Testis (tissue), 3 donors: Measurements from ENCODE around the gene MCL1. TPM values are rescaled to one million over a fixed set of nuclear protein-coding genes. Genes with fewer than 3 reads are reported as not detected.

Experiments
- DNase-seq: peaks from one replicate; pipeline ENCODE4 v3.0.0-alpha.2; 2019
- H3K27ac ChIP-seq, 2 donors: fragments of 200-600 bp; sonication (generic); one replicate each; pipeline ENCODE4 v1.5.1; 2019
- H3K27me3 ChIP-seq: fragments of 200-600 bp; sonication (generic); one replicate; pipeline ENCODE4 v1.5.1; 2019
- H3K36me3 ChIP-seq: fragments of 200-600 bp; sonication (generic); one replicate; pipeline ENCODE4 v1.5.1; 2017; ENCODE audit warnings: low read depth; ENCODE audit errors: missing control alignments
- H3K4me1 ChIP-seq: fragments of 200-600 bp; sonication (generic); one replicate; pipeline ENCODE4 v1.5.1; 2019
- H3K4me3 ChIP-seq, 2 donors: fragments of 200-600 bp; sonication (generic); one replicate each; pipeline ENCODE4 v1.5.1; 2017 to 2019
- H3K9me3 ChIP-seq: fragments of 200-600 bp; sonication (generic); one replicate; pipeline ENCODE4 v1.5.1; 2017
- CTCF ChIP-seq, 3 experiments: fragments of 450-650 bp in 2 of 3; fragments of 200-600 bp in 1 of 3; sonication (generic) in 1 of 3; IDR thresholded peaks; one replicate each; pipeline ENCODE4 v1.5.1; 2016 to 2019; ENCODE audit warnings: antibody characterized with exemption in 3 of 3, mild to moderate bottlenecking in 2 of 3, moderate library complexity in 1 of 3
- POLR2A ChIP-seq: fragments of 450-650 bp; IDR thresholded peaks from one replicate; pipeline ENCODE4 v1.6.1; 2017; ENCODE audit warnings: antibody characterized with exemption, mild to moderate bottlenecking, moderate library complexity
- WGBS, 2 donors: methylation state at CpG; one replicate each; pipeline ENCODE4 v1.1.5; 2018; 5-methylcytosine and 5-hydroxymethylcytosine counted together
- intact Hi-C: fragments of 100-400 bp; cut with DNase I; formaldehyde crosslinking; loops from one replicate; pipeline ENCODE4 v1.15.1; 2023; ENCODE audit warnings: low total_unique reads
- microRNA-seq, 2 donors: library from miRNA; unstranded; fragments of <30 nt; microRNA quantifications; one replicate each; pipeline ENCODE4, GENCODE V29; 2016; ENCODE audit warnings: borderline number of aligned reads in 2 of 2, borderline replicate concordance in 1 of 2
- polyA plus RNA-seq: library from polyadenylated mRNA; stranded (reverse); fragments of 350-450 nt; fragmentation: Illumina TruSeq; extraction: RNeasy Lipid Tissue Mini Kit (QIAGEN cat#74804); gene quantifications from one replicate; pipeline ENCODE4 v1.2.3, GENCODE V29; 2014; ENCODE audit warnings: low read depth, low replicate concordance; ENCODE audit not compliant: insufficient read depth
- small RNA-seq, 2 donors: library from RNA; depleted of rRNA; stranded (forward); fragments of <200 nt; gene quantifications; one replicate each; pipeline ENCODE3, GENCODE V24; 2016
- total RNA-seq, 2 donors: library from RNA; depleted of rRNA; stranded (reverse); fragments of >200 nt; gene quantifications; one replicate each; pipeline ENCODE4 v1.2.3, GENCODE V29; 2016

The MCL1 gene
- total and polyA plus RNA-seq, 3 donors from 2014 or later, result 94.1 to 112 (median 111) TPM

- H3K27ac ChIP-seq, result no peak overlapping the region
- 97 to 100% methylated on average over 1 of the region's 1 CpG for WGBS, 2 donors
- H3K27me3 ChIP-seq, result no peaks in the 10 kb centered on the region
- intact Hi-C loops, result no loop called here
- TF ChIP-seq POLR2A (no peak), CTCF (IDR thresholded peaks at IDR 0.05) (no peak)
- H3K9me3 ChIP-seq, result no peaks in the 10 kb centered on the region
- no peak overlapping the region for H3K4me3 ChIP-seq
- H3K4me1 ChIP-seq, result peaks cover 13% of the 10 kb centered on the region
- DNase-seq, result no peak
- no peaks in the 10 kb centered on the region for H3K36me3 ChIP-seq
Observed at GRCh38 chr1:150528196-150528595, 51.2 kb downstream of the MCL1 start.

GRCh38 chr1:150525348-150525747, 54.1 kb downstream of the MCL1 start:
- TF ChIP-seq CTCF (IDR thresholded peaks at IDR 0.05) (no peak), POLR2A (no peak)
- Histone ChIP-seq H3K27ac (no peak overlapping the region), H3K4me1 (peaks cover 8% of the 10 kb centered on the region), H3K4me3 (no peak overlapping the region), H3K36me3 (no peaks in the 10 kb centered on the region), H3K27me3 (no peaks in the 10 kb centered on the region), H3K9me3 (no peaks in the 10 kb centered on the region)
- no peak for DNase-seq
- 93% methylated on average over 3 of the region's 3 CpGs for WGBS, 2 donors
- intact Hi-C loops, result no loop called here

Small RNA genes within 50 kb of the gene (microRNA-seq; reads per million reads assigned to microRNA genes)
- gene MIR4257, result 0 reads per million in 2 donors

Small RNA genes within 50 kb of the gene (small RNA-seq; reads per million reads assigned to genes)
- gene MIR4257, result 0 reads per million in 2 donors
- 0 reads per million in 2 donors for gene RF00015
- gene RF00561, result 0 reads per million in 2 donors
- 0 reads per million in 2 donors for gene RN7SL473P
- 0 reads per million in 2 donors for gene RN7SL600P

Other genes starting within 250 kb of the MCL1 start
- 10 to 100 TPM; 32.1 to 36.3 TPM for gene RPRD2, start 215.5 kb downstream of the MCL1 start, total RNA-seq
- gene RPRD2, start 215.5 kb downstream of the MCL1 start, polyA plus RNA-seq, result 38.9 TPM
- gene TARS2, start 92.2 kb downstream of the MCL1 start, total RNA-seq, result 10 to 100 TPM; 35.7 to 39.7 TPM
- gene TARS2, start 92.2 kb downstream of the MCL1 start, polyA plus RNA-seq, result 35.4 TPM
- gene ECM1, start 71.5 kb downstream of the MCL1 start, total RNA-seq, result 1 to 10 TPM; 4.6 to 5.0 TPM
- gene ECM1, start 71.5 kb downstream of the MCL1 start, polyA plus RNA-seq, result 16.9 TPM
- 1 to 10 TPM in 1 of 2 donors, not detected in 1; 1.3 TPM for gene FALEC, start 63.9 kb downstream of the MCL1 start, total RNA-seq
- gene FALEC, start 63.9 kb downstream of the MCL1 start, polyA plus RNA-seq, result not detected
- gene ADAMTSL4, start 30.2 kb downstream of the MCL1 start, total RNA-seq, result 1 to 10 TPM; 8.9 to 10.0 TPM
- gene ADAMTSL4, start 30.2 kb downstream of the MCL1 start, polyA plus RNA-seq, result 14.2 TPM
- 10 to 100 TPM; 76.5 to 84.5 TPM for gene ENSA, start 50.0 kb upstream of the MCL1 start, total RNA-seq
- 104 TPM for gene ENSA, start 50.0 kb upstream of the MCL1 start, polyA plus RNA-seq
- gene GOLPH3L, start 117.5 kb upstream of the MCL1 start, total RNA-seq, result 10 to 100 TPM; 18.7 to 19.9 TPM
- 26.8 TPM for gene GOLPH3L, start 117.5 kb upstream of the MCL1 start, polyA plus RNA-seq
- 10 to 100 TPM; 56.6 to 89.9 TPM for gene HORMAD1, start 141.3 kb upstream of the MCL1 start, total RNA-seq
- gene HORMAD1, start 141.3 kb upstream of the MCL1 start, polyA plus RNA-seq, result 164 TPM
- 1 to 10 TPM; 7.4 to 9.2 TPM for gene CTSS, start 186.2 kb upstream of the MCL1 start, total RNA-seq
- 61.0 TPM for gene CTSS, start 186.2 kb upstream of the MCL1 start, polyA plus RNA-seq
- 10 to 100 TPM; 15.4 to 24.7 TPM for gene CTSK, start 228.7 kb upstream of the MCL1 start, total RNA-seq
- gene CTSK, start 228.7 kb upstream of the MCL1 start, polyA plus RNA-seq, result 56.9 TPM